Activated CD8-positive, alpha-beta memory T cell treated with anti-CD3 and anti-CD28 coated beads for 4 hours (primary cell): ENCODE results near the gene COMMD9.

Experiments
- DNase-seq, 2 donors: peaks; one replicate each; pipeline ENCODE4 v3.0.0-alpha.2; 2020; ENCODE audit warnings: low read depth in 2 of 2

Gene COMMD9

DNA sequence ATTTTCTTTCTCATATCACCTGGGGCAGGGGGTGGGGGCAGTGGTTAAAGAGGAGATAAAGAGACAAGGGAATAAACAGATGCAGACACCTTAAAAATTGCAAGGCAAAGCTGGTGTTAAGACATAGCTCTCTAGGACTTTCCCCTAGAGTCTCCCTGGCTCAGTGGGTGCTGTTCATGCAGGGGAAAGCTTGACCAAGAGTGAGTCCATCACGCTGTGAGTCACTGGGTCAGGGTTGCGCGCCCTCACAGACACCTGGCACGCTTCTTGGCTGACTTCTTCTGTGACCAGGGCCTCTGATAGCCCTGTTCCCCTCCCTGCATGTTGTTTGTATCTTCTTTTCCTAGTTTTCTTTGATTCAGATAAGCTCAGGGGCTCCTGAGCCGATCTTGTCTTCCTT is 31.9 kb downstream of the COMMD9 start:
- DNase-seq = no peak

GRCh38 chr11:36254713-36255112 is 34.5 kb downstream of the COMMD9 start:
- no peak for DNase-seq

GRCh38 chr11:36253238-36253637 is 36.0 kb downstream of the COMMD9 start:
- no peak for DNase-seq

GRCh38 chr11:36251823-36252222 is 37.4 kb downstream of the COMMD9 start:
- DNase-seq = no peak

- no peak for DNase-seq
Measured at GRCh38 chr11:36249246-36249645, 40.0 kb downstream of the COMMD9 start.

GRCh38 chr11:36248436-36248835 is 40.8 kb downstream of the COMMD9 start:
- no peak for DNase-seq

GRCh38 chr11:36247493-36247892 is 41.7 kb downstream of the COMMD9 start:
- DNase-seq = no peak

GRCh38 chr11:36243641-36244040 is 45.6 kb downstream of the COMMD9 start:
- DNase-seq = no peak

DNA sequence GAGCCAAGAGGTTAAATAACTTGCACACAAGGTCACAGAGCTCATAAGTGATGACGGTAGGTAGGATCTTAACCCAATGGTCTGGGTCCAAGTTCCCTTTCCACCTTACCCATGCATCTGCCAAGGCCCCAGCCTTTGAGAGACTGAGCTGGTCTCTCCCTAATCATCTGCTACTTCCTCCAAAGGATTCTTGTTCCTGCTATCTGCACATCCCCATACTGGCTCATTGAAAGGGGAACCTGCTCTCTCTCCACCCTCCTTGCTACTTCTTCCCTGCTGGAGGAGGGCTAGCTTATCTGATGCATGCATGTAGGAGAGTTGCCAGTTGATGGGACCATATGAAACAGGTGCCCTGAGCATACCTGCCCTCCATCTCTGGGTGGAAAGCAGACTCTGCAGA is 47.7 kb downstream of the COMMD9 start:
- DNase-seq = no peak

DNA sequence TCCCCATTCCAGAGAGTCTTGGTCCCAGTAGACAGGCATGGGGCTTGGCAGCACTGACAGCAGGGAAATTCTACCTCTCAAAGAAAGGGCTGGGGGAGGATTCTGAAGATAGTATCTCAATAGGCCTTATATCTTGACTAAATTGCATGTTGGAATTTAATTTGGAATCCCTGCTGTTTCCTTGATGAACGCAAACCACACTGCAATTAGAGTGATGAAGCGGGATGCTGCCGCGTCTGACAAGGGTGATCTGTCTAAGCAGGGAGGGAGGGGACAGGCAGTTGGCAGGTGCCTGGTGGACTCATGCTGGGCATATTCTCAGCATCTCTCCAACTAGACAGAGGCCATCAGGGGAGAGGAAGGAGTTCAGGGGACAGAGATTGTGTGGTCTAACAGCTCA is 48.4 kb downstream of the COMMD9 start:
- no peak for DNase-seq

DNA sequence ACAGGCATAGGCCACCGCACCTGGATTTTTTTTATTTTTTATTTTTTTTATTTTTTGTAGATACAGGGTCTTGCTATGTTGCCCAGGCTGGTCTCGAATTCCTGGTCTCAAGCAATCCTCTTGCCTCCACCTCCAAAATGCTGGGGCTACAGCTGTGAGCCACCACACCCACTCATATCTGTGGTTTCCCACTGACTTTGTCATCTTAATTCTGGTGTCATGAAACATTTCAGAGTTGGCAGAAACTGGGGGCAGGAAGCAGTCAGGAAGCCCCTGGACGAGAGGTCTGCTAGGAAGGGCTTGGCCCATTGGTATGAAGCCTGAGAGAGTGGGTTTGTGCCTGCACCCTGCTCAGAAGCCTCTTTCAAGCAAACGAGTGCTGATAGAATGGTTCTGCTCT is 49.1 kb downstream of the COMMD9 start:
- DNase-seq = no peak

DNA sequence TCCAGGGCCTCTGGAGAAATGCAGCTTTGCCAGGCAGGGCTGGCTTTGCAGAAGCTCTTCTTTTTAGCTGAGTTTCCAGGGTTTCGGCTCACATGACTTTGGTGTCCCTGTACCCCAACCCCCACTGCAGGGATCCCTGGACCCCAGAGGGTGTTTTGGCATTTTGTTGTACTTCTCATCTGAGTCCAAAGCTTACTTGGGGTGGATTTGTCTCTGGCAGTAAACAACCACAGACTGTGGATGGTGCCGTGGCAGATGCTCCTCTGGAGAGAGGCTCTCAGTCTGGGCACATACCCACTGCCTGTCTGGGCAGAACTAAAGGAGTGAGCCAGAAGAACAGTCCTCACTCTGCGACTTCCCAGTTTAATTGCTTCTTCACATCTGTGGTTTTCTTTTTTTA is 49.6 kb downstream of the COMMD9 start:
- no peak for DNase-seq

DNA sequence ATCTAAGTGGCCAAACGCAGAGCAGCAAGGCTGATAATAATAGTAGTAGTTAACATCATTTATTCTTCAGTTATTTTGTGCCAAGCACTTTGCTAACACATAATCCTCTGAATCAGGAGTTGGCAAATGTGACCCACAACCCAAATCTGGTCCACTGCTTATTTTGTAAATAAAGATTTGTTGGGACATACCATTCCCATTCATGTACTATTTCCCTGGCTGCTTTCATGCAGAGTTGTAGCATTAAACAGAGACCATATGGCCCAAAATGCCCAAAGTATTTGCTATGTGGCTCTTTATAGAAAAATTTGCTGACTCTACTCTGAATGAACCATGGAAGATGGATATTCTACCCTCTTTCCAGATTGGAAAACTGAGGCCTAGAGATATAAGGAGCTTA is 50.3 kb downstream of the COMMD9 start:
- DNase-seq = no peak

DNA sequence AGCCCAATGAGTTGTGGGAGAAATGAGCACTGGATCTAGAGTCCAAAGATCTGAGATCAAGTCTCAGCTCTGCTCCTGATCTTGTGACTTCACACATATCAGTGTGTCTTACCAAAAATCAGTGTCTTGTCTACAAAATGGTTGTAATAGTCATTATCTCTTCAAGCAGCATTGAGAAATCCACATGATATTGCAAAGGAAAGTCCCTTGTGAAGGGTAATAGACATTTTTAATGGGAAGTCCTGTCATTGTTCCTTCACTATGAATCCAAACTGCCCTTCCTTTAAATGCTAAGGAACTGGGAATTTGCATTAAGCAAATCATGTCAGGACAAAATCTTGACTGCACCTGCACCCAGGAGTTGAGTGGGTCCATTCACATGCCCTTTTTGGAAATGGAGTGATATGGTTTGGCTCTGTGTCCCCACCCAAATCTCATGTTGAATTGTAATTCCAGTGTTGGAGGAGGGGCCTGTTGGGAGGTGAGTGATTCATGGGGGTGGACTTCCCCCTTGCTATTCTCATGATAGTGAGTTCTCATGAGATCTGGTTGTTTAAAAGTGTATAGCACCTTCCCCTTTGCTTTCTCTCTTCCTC is 51.1 kb downstream of the COMMD9 start:
- DNase-seq = no peak

- DNase-seq = no peak
Measured at GRCh38 chr11:36237391-36237790, 51.8 kb downstream of the COMMD9 start.

- no peak for DNase-seq
Measured at GRCh38 chr11:36235750-36236149, 53.5 kb downstream of the COMMD9 start.

- no peak for DNase-seq
Measured at GRCh38 chr11:36234825-36235224, 54.4 kb downstream of the COMMD9 start.

GRCh38 chr11:36233204-36233603 is 56.0 kb downstream of the COMMD9 start:
- DNase-seq = no peak

DNA sequence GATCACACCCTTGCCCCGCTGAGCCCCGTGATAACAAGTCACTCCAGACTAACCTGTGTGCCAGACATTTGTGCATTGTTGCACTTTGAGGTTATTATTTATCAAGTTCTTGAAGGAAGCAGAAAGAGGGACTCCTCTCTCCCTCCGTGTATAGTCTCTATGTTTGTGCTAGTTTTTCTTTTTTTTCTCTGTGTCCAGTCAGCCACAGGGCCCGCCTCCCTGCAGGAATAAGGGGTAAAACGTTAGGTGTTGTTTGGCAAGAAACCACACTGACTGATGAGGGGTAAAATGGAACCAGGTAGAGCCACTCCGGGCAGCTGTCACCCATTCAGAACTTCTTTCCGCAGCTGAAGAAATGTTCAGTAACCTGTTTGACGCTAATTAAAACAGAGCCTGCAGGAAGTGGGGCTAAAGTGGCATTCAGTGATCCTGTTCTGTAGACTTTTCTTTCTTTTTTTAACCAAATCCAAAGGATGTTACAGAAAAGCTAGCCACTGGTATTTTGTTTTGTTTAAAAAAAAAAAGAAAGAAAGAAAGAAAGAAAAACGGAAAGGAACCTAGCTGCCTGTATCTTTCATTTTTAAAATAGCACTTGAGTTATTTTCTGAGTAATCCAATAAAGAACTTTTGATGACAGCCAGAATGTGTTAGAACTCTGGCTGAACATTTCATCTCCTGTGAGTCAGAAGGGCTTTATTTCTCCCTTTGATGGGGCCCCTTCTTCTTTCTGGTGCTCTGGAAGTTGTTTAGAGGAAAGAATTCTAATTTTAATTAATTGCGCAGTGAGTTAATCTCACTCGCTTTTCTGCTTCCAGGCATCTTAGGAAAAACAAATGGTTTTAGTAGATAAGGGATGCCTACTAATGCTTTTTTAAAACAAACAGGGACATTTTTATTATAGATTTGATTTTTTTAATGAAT is 58.2 kb downstream of the COMMD9 start:
- DNase-seq = no peak

DNA sequence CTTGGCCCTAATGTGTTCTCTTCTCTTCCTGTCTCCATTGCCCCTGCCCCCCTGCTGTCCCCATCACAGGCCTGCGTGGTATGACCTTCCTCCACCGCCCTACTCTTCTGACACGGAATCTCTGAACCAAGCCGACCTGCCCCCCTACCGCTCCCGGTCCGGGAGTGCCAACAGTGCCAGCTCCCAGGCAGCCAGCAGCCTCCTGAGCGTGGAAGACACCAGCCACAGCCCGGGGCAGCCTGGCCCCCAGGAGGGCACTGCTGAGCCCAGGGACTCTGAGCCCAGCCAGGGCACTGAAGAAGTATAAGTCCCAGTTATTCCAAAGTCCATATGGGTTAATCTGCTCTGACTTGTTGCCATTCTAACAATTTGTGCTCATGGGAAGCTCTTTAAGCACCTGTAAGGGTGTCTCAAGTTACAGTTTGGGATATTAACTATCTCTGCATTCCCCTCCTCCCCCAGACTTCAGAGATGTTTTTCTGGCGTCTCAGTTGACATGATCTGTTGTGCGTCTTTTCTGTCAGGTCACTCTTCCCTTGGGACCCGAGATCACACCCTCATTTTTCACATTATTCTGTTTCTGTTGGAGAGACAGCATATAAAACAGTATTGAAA is 60.0 kb downstream of the COMMD9 start:
- no peak for DNase-seq

DNA sequence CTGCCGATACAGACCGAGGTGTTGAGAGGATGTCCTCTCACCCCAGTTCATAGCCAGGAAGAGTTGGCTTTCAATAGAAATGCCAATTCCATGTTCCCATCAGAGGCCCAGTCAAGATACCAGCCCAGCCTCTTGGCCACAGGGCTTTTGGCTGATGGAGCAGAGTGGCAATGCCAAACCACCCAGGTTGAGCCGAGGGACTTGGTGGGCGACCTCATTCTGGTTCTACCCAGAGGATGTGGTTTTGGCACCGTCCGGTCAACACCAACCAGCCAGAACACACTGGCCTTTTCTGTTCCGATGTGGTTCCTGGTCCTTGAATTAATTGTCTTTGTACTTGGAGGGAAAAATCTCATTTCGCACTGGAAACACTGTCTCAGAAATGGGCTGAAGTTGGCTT is 60.5 kb downstream of the COMMD9 start:
- DNase-seq = no peak

- no peak for DNase-seq
Measured at GRCh38 chr11:36227044-36227443, 62.2 kb downstream of the COMMD9 start.
